Subcutaneous adipose tissue (tissue), 4 donors: ENCODE measurements around the gene RCAN2. TPM values are rescaled to one million over a fixed set of nuclear protein-coding genes. Genes with fewer than 3 reads are reported as not detected.

ENCODE experiments used
- total RNA-seq, 4 donors: library from RNA; depleted of rRNA; stranded (reverse); fragments of >200 nt; gene quantifications; one replicate each; pipeline ENCODE4 v1.1.0, GENCODE V29; 2016
- TF ChIP-seq, protein P1 (sequence below): fragments of 450-650 bp; IDR thresholded peaks from one replicate; pipeline ENCODE4 v1.5.1; 2016; ENCODE audit warnings: low read depth, mild to moderate bottlenecking, control low read depth, antibody characterized with exemption, moderate library complexity

Gene RCAN2
- total RNA-seq, 4 donors from 2014 or later, result 8.8 to 17.2 (median 13.7) TPM

DNA sequence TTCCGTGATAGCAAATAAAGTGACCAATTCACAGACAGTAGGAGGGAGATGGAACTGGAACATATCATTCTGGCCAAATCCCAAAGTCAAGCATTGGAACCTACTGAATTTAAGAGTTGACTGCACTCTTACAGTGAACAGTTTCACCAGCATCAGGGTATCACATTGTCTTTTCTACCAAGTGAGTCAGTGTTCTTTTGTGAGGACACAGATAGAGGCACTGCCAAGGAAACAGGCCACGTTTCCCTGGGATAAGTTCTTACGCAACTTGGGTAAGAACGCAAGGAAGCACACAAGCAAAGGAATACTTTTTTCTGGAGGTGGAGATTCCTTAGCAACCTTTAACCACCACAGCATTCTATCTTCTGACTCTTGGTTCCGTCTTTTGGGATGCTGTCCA is 291.9 kb downstream of the RCAN2 start:
- TF ChIP-seq, protein P1, sequence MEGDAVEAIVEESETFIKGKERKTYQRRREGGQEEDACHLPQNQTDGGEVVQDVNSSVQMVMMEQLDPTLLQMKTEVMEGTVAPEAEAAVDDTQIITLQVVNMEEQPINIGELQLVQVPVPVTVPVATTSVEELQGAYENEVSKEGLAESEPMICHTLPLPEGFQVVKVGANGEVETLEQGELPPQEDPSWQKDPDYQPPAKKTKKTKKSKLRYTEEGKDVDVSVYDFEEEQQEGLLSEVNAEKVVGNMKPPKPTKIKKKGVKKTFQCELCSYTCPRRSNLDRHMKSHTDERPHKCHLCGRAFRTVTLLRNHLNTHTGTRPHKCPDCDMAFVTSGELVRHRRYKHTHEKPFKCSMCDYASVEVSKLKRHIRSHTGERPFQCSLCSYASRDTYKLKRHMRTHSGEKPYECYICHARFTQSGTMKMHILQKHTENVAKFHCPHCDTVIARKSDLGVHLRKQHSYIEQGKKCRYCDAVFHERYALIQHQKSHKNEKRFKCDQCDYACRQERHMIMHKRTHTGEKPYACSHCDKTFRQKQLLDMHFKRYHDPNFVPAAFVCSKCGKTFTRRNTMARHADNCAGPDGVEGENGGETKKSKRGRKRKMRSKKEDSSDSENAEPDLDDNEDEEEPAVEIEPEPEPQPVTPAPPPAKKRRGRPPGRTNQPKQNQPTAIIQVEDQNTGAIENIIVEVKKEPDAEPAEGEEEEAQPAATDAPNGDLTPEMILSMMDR, result no peak

DNA sequence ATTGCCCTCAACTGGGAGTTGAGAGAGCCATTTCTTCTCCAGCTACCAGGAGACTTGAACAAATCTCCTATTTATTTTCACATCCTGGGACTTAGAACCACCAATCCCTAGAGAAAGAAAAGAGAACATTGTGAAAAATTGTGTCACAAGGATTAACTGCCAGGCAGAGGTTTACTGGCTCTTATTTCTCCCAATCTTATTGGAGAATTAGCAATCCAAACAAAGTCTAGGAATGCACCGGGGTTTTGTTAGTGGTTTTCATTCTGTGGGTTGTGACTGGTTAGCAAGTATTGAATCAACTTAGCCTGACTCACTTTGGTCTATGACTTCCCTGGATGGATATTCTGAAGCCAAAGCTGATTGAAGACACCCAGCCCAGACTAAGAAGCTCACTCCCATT is 299.3 kb downstream of the RCAN2 start:
- TF ChIP-seq, protein P1, result no peak

DNA sequence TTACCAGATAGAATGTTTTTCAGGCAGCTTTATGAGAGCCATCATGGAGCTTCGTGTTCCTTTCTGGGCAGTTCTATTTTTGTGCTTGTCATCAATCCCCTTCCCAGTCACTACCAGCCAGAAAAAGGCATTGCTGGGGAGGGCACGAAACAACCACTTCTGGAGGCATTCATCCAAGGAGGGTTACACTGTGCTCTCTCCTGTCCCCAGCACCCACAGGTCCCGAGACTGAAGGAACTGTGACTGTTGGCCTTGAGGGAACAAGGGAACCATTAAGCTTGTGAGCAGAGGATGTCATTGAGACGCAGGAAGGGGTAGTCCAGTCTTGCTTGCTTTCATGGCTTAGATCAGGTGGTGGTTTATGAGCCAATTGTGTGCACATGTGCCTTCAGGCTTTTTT is 300.4 kb downstream of the RCAN2 start:
- TF ChIP-seq, protein P1, result no peak

DNA sequence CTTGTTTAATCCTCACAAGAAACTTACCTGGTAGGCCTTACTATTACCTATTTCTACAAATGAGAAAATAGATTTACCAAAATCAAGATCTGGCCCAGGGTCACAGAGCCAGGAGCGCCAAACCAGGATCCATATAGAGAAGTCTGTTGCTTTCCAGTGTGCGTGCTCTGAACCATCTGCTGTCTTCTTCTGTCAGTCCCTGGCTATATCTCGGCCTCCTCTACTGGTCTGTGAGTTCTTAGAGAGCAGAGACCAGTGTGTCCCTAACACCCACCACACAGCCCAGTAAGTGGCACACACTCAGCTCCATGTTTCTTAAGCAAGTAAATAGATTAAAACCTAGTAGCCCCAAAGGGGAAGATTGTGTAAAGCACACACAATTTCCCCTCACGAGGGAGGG is 301.5 kb downstream of the RCAN2 start:
- TF ChIP-seq, protein P1, result no peak

DNA sequence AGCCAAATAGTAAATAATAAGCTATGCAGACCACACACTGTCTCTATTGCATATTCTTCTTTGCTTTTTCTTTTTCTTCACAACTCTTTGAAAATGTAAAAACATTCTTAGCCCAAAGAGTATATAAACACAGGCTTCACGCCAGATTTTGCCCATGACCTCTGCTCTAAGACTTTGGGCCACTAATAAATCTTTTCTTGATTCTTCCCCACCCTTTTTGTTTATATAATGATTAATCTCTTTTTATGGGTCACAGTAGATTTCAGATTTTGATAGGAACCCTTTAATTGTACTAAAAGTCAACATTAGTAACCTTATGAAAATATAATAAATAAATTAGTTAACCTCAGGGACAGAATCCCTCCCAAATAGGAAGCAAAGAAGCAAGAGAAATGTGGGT is 304.7 kb downstream of the RCAN2 start:
- TF ChIP-seq, protein P1, result no peak

DNA sequence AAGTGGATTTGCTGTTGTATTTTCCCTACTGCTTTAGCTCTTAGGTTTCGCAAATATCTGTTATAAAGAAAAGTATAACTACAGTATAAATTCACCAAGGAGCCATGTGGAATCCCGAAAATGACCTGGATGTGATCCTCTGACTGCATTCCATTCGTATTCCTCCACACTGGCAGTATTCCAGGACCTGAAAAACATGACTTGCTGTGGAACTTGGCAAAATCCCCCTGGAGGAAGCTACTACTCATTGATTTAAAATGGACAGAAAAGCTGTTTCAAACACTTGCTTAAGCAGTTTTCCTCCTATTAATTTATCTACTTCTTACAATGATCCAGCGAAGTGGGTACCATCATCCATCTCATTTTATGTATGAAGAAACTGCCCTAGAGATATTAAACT is 307.1 kb downstream of the RCAN2 start:
- TF ChIP-seq, protein P1, result no peak

DNA sequence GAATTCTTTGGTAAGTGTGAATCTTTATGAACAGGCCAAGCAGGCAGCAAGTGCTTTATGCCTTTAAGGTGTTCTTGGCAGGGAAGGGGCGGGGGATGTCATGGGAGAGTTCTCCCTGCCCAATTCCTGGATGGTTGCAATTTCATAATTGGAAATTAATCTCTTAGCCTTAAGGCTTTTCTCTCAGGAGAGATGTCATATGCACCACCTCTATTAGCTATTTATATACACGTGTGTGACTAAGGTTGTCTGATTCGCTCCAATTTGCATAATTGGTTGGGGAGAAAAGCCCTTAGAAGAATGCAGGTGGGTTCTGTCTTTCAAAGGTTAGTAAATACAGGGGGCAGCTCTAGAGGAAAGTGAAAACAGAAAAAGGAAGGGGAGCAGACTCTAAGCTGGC is 315.3 kb downstream of the RCAN2 start:
- TF ChIP-seq, protein P1, result no peak
